NCI-H2029 (cell line): ENCODE data around the gene PCDH1.
A peak's percentile ranks its signal among the peaks of the same experiment; 100 is the strongest.

Experiments used
- DNase-seq: peaks from one replicate; lab custom pipeline; 2025; lab: John Stamatoyannopoulos, UW

The PCDH1 gene

DNA sequence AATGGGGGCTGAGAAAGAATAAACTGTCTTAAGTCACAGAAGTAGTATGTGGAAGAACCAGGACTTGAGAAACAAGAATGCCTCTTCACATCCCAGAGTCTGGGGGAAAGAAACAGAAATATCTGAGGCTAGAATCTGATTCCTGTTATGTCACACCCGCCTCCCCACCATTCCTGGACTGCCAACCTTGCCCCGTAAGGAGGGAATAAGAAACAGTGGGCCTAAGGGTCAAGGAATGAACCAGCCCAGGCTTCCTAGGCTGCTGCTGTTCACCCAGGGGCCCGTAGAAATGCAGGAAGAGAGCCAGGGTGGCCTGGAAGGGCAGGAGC, 4.3 kb downstream of the PCDH1 start:
- no peak for DNase-seq

DNA sequence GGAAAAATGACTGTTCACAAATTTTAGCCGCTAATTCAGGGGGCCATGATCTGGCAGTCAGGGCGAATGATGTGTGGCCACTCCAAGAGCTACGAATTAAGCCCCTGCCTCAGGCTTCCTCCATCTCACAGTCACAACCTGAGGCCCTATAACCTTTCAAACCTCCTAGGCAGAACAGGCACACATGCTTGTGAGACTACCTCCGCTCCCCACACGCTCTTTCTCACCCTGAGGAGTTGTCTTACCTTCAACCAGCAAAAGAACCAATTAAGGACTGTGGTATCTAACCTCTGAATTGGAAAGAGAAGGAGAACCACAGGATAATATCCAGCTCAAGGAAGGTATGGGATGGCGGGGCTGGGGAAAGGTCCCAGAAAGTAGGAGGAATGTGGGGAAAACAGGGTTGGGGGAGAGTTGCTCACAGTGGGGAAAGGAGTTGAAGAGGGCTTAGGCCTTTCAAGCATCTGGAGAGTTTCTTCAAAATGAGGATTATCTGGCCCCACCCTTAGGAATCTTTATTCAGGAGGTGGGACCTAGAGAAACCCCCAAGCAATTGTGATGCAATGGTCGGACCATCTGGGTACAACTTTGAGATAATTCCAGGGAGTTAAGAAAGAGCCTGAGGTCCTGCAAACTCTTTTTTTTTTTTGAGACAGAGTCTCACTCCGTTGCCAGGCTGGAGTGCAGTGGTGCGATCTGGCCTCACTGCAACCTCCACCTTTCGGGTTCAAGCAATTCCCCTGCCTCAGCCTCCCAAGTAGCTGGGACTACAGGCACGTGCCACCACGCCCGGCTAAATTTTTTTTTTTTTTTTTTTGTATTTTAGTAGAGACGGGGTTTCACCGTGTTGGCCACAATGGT, 5.5 kb downstream of the PCDH1 start:
- DNase-seq, result no peak

DNA sequence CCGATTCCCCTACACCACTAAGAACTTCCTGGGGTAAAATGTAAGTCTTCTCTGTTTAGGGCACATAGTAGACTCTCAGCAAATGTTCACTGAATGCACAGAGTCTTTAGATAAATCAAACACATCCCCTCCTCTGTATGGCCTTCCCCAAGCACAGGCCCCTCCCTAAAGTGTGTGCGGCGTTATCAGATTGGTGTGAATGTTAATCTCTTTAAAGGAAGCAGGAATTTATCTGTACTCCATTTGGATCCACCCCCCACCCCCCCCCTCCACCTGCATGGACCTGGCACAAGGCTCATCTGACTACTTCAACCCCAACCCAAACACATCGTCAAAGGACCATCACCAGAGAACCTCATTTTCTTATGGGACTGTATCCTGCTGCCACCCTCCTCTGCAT, 6.3 kb downstream of the PCDH1 start:
- DNase-seq, result no peak

DNA sequence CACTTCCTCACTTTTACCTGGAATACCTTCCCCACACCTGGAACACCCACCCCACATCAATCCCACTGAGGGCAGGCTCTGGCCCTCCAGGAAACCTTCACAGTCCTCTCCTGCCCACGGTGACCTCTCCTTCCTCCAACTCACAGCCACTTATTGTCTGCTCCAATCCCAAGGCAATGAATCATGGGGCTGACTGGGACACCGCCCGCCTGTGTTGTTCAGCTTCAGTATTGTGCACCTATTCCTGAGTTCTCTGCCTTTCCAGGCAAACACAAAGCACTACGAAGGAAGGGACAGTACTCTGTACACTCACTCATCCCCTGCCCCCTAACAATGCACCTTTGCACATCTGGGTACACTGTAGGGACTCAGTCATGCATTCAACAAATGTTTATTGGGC, 7.3 kb downstream of the PCDH1 start:
- no peak for DNase-seq

DNA sequence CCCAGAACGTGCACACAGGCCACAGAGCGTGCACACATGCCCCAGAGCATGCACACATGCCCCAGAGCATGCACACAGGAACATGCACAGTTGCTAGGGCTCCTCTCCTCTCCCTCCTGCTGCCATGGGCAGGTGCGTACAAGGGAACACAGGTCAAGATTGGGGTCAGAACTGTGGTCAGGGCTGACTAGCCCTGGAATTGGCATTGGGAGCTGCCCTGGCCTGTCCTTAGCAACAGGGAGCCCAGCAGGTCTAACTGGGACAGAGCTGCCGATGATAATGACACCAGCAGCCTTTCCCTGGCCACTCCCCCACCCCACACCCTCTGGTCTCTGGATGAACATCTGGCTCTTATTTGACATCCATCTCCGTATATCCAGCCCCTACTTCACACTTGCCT, 8.0 kb downstream of the PCDH1 start:
- DNase-seq, result no peak

DNA sequence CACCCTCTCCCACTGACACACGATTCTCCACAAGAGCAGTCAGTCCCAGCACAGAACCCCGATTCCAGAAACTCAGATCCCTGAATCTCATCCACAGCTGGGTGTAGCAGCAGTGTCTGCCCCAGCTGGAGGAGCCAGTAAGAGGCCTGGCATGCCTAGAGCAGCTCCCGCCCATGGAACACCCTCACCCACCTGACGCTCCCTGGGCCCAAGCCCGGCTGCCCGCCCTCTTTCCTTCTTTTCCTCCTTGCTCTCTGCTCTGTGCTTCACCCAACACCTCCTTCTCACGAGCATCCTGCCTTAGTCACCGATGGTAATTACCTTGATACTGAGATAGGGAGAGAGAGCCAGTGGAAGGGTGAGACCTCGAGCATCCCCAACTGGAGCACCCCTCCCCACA, 8.7 kb downstream of the PCDH1 start:
- DNase-seq, result no peak

DNA sequence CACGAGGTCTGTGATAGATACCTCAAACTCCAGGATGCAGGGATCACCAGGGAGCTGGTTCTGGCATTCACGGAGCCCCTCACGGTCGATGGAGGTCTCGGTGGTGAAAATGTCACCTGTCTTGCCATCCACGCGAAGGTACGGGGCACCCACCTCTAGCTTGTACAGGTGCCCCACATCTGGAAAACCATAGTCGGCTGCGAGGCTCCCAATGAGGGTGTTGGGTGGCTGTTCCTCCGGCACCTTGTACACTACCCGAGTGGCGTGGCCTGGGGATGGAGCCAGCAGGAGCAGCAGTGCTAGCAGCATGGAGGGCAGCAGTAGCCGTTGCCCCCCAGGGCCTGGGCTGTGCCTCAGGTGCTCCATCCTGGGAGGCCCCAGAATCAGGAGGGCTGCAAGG, 9.2 kb downstream of the PCDH1 start:
- DNase-seq, result no peak

DNA sequence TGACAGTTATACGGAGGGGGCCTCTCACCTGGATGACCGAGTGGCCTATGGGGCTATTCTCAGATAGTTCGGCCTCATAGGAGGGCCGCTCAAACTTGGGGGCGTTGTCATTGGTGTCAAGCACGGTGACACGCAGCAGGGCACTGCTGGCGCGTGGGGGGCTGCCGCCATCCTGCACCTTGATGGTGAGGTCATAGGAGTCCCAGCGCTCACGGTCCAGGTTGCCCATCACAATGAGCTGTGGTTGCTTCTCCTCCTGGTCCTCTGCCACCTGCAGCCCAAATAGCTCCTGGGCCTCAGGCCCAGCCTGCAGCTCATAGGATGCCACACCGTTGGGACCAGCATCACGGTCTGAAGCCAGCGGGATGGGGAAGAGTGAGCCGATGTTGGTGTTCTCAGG, 9.7 kb downstream of the PCDH1 start:
- no peak for DNase-seq

DNA sequence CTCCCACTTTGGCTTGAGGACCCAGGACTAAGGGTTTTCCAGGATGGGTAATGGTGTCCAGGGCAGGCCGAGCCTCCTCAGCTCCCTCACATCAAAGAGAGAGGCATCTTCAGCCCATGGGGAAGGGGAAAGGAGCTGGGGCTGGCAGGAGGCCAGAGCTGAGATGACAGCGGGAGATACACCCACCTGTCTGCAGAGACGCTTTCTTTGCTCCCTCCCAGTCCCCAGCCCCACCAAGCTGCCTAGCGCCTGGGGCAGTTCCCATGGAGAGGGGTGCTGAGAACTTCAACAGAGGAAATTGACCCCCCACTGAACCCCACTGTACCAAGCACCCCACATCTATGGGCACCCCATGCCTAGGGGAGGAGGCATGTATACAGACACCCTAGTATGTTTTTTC, 10.6 kb downstream of the PCDH1 start:
- DNase-seq, result no peak

DNA sequence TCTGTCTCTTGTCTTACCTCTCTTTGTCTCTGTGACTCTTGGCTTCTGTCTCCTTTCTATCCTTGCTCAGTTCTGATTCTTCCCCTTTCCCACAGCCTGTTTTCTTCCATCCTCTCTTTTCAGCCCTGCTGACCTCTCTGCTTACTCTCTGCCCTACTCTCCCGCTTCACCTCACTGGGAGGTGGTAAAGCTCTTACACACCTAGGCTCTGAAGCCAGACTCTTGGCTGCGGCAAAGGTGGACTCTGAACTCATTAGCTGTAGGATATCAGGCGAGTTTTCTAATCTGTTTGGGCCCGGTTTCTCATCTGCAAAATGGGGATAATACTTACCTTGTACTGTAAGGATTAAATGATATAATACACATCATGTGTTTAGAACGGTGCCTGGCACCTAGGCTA, 11.1 kb downstream of the PCDH1 start:
- DNase-seq, result no peak

DNA sequence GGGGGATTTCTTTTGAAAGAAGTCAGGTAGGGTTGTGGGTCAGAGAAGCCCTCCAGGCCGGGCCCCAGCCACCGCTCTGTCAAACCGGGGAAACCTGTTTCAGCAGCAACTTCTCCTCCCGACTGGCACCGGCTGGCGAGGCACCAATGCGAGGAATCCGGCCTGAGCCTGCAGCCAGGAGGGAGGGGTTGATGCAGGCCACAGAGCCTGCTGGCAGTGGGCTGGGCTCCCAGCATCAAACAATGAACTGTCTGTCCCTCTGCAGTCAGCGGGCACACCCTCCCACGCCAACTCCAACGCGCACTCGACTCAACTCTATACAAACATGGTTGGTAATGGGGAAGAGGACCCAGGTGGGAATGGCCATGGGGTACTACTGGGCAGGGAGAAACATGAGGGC, 12.1 kb downstream of the PCDH1 start:
- peak; percentile 87 for DNase-seq

DNA sequence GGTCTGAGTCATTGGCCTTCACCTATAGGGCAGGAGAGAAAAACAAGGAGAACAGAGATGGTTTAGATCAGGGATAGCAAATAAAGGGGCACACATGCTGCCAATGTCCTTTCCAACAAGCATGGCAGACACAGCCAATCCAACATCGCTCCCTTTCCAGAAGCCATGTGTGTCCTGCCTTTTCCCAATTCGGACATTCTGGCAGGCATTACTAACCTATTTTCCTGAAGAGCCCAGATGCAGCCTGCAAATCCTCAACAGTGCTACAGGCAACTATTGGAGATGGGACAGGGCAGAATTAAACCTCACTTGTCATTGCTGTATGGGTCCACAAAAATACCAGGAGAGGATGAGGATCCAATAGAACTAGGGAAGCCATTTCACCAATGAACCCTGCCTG, 12.8 kb downstream of the PCDH1 start:
- no peak for DNase-seq

DNA sequence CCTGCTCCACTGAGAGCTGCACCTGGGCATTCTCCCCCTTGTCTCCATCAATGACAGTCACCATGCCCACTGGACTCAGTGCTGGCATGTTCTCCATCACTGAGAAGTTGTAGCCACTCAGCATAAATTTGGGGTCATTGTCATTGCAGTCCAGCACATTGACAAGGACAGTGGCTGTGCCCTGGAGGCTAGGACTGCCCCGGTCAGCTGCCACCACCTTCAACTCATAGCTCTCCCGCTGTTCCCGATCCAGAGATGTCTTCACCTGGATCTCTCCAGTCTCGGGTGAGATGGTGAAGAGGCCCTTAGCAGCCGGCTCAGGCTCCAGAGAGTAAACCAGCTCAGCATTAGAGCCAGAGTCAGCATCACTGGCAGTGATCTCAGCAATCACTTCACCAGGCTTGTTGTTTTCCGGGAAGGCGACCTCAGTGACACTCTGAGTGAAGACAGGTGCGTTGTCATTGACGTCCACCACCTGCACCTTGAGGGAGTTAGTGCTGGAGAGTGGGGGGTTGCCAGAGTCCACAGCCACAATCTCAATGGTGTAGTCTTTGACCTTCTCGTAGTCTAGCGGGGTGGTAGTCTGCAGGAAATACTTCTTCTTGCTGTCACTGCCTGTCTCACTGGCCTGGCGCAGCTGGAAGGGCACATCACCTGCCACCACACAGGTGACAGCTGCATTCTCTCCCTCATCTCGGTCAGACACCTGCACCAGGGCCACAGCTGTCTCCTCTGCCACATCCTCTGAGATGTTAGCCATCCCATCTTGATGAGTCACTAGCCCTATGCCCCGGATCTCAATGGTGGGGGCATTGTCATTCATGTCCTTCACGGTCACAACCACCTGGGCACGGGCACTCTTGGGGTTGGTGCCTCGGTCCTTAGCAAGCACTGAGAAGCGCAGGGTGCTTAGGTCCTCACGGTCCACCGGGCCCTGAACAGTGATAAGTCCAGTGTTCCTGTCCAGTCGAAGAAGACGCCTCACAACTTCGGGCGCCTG, 13.5 kb downstream of the PCDH1 start:
- peak; percentile 86 for DNase-seq

DNA sequence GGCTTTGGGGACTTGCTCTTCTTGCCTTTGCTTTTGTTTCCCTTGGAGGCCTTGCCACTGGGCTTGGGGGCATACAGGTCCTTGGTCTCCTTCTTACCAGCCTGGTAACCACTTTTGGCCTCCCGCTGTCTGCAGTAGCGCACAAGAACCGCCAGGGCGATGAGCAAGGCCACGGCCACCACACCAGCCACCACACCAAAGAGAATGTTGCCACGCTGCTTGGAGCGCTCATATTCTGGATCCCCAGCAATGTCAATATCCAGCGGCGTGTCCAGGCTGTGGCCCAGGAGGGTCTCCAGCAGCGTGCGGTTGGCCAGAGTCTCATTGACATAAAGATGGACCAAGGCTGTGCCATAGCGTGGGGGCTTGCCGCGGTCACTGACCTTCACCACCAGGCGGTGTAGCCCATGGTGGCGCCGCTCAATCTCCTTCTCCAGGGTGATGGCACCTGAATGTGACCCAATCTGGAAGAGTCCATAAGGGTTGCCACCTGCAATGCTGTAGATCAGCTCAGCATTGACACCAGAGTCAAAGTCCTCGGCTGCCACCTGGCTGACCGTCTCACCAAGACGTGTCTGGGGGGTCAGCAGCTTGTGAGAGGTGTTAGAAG, 14.5 kb downstream of the PCDH1 start:
- DNase-seq, result no peak

DNA sequence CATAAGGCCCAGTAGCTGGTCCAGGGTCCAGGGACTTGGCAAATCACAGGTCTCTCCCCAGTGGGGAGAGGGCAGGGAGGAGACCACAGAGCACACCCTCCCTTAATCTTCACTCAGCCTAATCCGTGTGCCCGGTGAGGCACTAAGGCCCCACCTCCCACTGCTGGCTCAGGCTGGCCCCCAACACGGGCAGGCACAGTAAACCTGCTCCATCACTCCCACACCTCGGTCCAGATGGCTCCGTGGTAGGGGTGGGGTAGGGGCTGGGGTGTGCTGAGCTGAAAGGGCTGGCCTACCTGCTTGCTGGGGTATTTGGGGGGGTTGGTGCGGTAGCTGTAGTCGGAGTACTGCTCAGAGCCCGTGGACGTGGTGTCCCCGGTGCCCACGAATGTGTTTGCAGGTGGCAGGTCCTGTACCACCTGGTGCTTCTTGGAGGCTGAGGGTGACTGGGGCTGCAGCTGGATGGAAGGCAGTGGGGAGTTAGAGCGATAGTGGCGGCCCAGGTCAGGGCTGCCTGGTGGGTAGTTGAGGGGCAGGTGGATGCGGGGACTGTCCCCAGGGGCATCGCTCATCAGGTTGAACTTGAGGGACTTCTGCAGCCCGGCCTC, 15.2 kb downstream of the PCDH1 start:
- DNase-seq, result no peak

DNA sequence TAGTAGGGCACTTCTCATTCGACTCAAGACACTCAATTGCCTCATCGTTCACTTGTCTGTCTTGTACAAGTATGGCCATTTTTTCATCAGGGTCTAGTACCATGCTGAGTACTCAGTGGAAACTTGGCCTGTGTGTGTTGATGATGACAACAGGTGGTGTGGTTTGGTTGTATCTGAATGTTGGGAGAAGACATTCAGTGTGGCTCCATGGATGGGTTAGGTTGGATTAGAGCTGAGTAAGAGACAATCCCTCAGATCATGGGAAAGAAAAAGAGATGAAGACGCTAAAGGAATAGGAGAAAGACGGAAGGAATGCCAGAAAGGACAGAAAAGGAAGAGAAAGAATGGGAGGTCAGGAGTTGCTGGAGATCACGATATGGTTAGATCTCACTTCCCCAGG, 17.0 kb downstream of the PCDH1 start:
- DNase-seq, result no peak

DNA sequence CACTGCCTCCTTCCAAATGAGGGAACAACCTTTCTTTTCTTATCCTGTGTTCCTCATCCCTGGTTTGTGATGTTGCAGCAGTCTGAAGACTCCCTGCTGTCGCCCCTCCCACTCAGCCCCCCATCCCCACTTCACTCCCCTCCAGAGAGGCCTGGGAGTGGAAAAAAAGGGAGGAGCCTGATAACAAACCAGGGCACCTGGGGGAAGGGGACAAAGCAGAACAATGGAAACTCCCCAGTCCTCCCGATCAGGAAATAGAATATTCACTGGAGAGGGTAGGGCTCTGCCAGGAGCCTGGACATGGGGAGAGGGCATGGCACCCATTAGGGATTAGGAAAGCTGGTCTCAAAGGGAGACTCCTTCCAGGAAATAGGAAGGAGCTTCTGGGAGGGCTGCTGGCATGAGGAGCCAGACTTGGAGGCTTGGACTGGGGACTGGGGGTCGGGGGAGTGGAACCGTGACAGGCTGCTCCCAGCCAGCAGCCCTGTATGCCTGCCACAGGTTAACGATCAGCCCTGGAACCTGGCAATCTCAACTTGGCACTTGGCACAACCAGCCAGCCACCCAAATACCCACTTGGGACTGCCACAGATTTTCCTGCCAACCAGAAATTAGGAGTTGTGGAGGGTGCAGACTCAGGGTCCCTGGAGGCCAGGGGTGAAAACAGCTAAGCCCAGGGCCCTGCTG, 20.0 kb downstream of the PCDH1 start:
- DNase-seq, result peak; percentile 60

DNA sequence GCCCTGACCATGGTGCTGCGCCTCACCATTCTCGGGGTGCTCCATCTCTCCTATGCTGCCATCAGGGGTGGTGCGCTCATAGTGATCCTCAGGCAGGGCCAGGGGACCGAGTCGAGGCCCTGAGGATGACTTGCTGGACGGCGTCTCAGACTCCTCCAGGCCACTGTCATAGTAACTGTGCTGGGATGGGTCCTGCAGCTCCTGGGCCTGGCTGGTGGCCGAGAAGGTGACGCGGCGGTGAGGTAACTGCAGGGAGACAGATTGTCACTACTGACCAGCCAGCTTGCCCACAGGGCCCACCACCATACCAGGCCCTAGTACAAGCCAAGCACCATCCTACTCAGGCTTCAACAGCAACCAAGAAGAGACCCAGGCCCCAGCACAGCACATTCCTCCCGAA, 21.0 kb downstream of the PCDH1 start:
- DNase-seq, result no peak

DNA sequence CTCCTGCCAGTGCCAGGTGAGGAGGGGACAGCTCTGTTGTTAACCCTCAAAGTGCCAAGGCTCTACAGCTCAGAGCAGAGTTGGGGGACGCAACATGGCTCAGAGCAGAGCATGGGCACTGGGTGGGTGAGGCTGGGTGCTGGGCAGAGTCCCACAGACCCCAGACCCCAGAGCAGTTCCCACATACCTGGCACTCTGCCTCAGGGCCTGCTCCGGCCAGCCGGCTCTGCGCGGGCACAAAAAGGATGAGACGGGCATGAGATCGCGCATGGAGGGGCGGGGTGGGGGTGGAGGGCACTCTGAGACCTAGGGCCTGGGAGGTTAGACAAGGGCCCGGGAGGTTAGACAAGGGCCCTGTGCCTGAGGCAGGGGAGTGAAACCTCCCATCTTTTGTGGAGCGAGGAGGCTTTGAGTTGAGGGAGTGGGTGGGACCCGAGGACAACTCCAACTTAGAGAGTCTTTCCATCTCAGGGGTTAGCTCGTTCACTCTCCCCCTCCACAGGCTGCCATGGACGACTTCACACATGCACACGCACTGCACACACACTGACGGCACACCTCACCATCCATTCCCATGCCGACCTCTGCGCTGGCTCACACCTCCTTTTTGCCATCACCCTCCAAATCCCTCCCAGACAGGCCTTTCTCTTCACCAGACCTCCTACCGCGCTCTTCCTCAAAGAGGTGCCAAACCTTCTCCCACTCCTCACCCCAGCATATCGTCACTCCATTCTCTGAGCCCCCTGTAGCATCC, 22.0 kb downstream of the PCDH1 start:
- no peak for DNase-seq

DNA sequence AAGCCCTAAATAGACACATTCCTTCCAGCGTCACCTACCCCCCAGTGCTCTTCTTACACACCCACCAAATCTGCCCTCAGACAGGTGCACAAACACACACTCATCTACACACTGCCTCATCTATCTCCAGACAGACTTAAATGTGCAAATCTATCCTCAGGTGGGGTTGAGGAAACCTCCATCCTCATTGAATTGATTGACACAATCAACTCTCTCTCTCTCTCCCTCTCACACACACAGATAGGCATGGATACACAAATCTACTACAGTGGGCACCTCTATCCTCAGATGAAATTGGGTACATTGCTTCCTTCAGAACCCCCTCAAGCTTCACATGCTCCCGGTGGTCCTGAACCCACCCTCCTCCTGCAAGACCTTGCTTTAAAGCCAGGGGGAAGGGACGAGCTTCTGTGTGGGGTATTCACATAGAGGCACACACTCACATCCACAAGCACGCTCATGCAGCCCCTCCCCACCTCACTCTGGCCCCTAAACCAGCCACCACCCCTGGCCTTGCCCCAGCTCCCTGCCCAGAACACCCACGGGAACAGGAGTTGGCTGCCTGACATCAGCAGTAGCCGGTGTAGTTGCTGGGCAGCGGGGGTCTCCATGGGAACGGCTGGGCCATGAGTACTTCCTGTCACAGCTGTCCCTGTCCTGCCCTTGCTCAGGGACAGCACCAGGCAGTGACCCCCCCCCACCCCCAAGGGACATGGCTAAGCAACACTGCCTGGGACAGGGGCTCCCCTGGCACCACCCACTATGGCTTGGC, 22.8 kb downstream of the PCDH1 start:
- peak; percentile 69 for DNase-seq
